NCI-H82 treated with DMSO at 0.1 percent for 48 hours (cell line): ENCODE measurements around the gene UGDH.
"Not testable (repeated sequence)": the region's sequence is repeated elsewhere in the genome, so short reads cannot be mapped to it uniquely, and the experiment has no call there.

Source experiments
- DNase-seq: peaks from one replicate; lab custom pipeline; 2025; ENCODE audit not compliant: unreplicated experiment; lab: John Stamatoyannopoulos, UW

UGDH gene

DNA sequence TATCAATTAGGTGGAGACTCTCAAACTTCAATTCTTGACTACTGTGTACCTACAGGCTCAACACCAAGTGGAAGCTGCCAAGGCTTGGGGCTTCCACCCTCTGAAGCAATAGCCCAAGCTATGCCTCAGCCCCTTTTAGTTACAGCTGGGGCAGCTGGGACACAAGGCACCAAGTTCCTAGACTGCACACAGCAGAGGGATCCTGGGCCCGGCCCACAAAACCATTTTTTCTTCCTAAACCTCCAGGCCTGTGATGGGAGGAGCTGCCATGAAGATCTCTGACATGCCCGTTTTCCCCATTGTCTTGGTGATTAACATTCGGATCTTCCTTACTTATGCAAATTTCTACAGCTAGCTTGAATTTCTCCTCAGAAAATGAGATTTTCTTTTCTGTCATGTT, 3.4 kb upstream of the UGDH start:
- DNase-seq = no peak

DNA sequence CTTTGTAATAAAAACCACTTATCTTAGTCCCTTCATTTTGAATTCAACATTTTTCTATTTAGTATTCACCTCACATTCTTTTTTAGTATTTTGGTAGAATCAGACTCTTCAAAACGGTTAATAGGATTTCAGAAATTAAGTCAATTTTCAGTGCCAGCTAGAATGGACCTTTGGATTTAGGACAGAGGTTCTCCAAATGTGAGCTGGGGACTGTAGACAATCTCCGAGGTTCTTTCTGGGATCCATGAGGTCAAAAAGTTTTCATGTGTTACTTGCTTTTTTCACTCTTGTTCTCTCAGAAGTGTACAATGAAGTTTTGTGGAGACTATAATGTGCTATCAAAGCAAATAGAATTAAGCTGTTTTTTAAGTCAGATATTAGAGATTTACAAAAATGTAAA, 2.3 kb upstream of the UGDH start:
- no peak for DNase-seq

DNA sequence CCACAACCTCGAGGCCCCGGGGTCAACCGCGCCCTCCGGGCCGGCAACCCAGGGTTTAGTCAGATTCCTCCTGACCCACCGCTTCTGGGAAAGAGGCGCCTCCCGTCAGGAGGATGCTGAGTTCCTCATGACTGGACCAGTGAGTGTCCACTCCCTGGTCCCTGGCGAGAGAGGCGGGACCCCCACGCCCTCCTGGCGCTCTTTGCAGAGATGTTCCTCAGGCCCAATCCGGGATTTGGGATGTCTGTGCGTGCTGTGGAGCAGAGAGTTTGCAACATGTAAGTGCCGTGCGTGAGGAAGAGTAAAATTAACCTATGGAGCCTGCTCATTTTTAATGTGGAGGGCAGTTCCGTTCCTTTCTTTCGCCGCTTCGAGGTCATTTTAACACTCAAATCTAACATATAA, 824 bp upstream of the UGDH start:
- no peak for DNase-seq

DNA sequence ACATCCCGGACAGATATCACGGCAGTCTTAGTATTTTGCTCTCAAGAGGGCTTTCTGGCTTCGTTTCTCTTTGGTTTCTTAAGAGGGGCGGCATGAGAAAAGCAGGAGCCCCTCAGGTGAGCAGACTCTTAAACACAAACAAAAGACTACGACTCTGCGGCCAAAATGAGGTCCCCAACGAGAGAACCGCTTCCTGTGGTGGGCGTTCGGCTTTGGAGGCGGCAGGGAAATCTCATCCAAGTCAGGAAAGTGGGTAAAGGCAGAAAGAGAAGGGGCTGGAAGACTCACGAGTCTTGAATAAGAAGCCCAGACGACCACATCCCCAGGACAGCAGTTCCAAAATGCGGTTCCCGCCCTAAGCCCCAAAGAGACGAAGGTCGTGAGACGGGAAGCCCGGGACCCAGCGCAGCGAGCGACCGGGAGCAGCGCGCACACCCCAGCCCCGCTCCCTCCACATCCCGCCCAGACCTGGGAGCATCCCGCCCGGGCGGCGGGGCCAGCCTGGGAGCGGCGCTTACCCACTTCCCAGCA, 409 bp downstream of the UGDH start:
- no peak for DNase-seq

DNA sequence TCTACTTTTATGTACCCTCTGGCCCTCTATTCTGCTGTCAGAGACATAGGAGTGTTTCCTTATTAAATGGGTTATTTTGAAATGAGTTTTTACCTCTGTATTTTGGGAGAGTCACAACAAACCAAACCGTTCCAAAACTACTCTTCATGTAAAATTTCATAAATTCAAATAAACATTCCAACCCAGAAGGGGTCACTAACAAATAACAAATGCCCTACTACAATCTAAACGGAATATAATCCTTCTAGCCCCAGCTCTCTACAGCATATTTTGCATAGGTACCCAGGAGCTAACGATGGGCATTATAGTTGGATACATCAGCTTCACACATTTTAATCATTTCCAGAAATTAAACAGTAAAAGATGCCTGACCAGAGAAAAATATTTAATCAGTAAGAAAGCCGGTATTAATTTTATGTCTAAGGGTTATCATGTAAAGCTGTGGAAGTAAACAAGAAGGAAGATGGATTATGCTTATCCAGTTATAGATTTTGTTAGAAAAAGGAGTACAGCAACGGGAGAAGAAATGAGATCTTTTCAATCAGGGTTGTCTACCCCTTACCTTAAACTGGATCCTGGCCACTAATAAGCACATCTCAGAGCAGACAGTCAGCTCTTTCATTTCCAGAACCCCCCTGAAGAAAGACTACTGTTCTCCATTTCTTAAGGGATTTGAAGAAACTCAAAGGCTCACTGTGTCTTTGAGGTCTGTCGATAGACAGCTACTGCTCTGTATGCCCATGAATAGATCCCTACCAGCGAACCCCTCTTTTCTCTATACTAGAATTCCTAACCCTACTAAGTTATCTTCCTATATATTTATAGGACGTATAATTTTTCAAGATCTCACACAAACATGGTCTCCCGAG, 1.2 kb downstream of the UGDH start:
- no peak for DNase-seq

DNA sequence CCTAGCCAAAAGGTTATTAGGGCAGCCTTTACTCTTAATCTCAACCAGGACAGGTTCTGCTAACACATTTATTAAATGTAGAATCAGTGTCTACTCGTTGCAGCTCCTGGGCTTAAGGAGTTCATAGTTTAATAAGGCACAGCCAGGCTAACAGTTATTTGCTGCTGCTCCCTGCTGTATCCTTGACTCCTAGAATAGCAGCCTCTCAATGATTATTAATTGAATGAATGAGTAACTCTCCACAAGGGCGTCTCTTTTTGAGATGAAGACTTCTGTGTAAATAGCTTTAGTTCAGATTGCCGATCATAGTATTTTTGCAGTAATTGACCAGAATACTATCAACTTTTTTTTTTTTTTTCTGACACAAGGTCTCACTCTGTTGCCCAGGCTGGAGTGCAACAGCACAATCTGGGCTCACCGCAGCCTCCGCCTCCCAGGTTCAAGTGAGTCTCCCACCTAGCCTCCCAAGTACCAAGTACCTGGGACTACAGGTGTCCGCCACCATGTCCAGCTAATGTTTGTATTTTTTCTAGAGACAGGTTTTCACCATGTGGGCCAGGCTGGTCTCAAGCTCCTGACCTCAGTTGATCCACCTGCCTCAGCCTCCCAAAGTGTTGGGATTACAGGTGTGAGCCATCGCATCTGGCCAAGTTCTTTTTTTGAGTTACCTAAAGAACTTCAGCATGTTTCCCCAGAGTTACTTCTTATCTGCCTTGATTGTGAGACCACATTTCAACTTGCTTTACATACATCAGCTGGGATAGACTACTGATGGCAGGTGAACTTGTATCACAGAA, 2.9 kb downstream of the UGDH start:
- no peak for DNase-seq

DNA sequence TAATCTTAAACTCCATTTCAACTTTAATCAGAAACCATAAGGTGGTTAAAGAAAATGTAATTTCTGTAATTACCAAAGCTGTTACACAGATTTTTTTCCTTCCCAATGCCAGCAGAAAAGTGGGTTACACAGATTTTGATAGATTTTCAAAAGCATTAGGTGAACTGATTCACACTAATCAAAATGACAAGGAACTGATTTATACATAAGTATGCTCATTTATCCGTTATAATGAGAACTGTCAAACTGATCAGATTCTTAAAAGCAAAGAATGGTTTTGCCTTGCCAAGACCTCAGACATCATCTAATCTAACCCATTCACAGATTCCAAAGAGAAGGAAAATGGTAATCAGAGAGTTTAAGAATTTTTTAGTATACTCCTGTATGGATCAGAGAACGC, 5.2 kb downstream of the UGDH start:
- DNase-seq = no peak

DNA sequence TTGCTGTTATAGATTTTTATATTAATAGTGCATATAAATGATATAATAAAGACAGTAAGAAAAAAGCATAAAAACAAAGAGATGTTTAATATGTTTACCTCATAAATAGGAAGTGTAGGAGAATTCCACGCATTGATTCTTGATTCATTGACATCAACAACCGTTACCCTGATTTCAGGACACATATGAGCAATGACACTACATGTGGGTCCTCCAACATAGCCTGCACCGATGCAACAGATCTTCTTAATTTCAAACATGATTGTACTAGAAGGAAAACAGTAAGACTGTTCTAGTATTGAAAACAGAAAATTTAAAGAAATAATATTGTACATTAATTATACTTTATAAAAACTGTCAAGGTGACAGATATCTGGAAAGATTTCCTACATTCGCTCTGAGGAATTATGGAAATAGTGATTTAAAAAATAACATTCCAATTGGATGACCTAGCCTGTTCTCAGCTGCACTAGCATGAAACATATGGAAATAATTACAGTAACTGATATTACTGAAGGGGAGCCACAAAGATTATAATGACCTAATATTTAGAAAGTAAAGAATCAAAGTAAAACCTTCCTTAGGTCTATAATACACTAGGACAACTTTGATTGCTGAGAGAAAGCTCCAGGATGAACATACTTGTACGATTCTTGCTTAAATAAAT, 5.9 kb downstream of the UGDH start:
- no peak for DNase-seq

DNA sequence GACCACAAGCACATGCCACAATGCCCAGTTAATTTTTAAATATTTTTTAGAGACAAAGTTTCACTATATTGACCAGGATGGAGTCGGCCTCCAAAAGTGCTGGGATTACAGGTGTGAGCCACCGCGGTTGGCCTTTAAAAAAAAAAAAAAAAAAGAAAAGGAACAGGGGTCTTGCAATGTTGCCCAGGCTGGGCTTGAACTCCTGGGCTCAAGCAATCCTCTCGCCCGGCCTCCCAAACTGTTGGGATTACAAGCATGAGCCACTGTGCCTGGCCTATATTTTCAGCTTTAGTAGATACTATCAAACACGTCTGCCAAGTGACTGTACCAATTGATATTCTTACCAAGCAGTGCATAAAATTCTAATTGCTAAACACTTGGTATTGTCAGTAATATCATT, 8.8 kb downstream of the UGDH start:
- no peak for DNase-seq

DNA sequence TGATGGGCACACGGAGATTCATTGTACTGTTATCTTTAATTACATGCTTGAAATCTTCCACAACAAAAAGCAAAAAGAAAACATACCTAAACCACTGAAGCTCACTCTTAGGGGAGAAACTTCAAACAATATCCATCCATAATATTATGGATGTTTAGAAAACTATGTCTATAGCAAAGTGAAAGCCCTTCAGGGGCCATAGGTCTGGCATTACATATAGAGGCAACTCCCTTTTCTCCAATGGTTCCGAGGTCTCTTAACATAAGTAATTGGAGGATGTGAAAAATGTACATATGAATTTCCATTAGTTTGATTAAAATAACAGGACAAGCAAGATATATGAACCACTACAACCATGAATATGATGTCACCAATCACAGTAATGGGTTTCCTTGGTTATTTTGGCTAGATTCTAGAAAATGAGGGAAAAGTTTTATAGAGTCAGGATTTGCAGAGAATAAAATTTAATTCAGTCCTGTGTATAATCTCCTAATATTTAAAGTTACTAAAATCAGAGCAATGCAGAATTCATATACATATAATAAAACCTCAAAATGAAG, 10.8 kb downstream of the UGDH start:
- DNase-seq = no peak

DNA sequence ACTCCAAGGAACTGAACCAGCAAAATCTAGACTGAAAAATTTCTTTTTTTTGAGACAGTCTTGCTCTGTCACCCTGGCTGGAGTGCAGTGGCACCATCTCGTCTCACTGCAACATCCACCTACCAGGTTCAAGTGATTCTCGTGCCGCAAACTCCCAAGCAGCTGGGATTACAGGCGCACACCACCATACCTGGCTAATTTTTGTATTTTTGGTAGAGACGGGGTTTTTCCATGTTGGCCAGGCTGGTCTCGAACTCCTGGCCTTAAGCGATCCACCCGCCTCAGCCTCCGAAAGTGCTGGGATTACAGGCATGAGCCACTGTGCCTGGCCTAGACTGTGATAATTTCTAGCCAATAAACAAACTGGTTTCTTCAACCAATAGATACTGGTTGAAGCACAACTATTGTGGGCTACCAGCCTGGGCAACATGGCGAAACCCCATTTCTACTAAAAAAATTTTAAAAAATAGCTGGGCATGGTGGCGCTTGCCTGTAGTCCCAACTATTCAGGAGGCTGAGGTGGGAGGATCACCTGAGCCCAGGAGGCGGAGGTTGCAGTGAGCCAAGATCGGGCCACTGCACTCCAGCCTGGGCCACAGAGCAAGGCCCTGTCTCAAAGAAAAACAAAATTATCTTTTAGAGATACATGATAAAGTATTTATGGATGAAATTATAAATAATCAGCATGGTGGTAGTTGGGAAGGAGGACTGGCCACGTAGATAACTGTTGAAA, 11.4 kb downstream of the UGDH start:
- DNase-seq = not testable (repeated sequence)

DNA sequence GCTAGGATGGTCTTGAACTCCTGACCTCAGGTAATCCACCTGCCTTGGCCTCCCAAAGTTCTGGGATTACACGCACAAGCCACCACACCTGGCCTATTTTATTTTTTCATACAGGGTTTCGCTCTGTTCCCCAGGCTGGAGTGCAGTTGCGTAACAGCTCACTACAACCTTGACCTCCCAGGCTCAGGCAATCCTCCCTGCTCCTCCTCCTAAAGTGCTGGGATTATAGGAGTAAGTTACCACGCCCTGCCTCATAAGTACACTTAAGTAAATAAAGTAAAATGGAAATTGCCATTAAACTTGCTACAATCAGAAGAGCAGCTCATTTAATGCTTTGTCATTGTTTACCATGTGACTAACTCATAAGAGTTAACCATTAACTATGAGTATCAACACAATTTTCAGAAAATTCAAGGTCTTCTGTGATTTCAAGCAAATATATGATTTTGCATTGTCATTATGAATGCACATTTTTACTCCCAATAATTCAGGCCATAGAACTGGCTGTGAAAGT, 12.3 kb downstream of the UGDH start:
- no peak for DNase-seq

DNA sequence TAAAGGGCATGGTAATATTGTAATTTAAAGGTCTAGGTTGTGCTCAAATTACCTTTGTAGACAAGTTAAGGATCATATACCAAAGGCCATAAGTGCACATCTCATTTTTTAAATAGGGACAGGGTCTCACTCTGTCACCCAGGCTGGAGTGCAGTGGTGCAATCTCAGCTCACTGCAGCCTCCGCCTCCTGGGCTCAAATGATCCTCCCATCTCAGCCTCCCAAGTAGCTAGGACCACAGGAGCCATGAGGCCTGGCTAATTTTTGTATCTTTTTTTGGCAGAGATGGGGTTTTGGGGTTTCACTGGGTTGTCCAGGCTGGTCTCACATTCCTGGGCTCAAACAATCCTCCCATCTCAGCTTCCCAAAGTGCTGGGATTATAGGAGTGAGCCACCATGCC, 13.0 kb downstream of the UGDH start:
- not testable (repeated sequence) for DNase-seq

DNA sequence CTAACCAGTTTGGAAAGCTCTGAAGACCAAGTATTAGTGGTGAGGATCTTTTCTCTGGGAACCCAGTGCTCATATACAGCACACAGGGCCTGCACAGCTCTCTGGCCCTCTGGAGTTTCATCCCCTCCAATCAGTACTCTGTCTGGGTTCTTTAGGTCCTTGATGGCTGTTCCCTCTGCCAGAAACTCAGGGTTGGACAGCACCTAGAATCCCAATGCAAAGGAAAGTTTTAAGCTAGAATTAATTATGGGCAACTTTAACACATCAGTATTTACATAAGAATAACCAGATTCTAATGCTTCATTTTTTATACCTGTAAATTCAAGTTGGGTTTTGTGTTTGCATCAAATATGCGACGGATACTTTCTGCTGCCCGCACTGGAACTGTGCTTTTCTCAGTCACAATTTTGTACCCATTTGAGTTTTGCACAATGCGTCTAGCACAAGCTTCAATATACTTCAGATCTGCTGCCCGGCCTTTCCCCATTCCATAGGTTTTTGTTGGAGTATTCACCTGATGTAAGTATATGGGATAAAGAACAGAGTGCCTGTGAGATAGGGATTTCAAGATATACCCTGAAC, 16.8 kb downstream of the UGDH start:
- no peak for DNase-seq

DNA sequence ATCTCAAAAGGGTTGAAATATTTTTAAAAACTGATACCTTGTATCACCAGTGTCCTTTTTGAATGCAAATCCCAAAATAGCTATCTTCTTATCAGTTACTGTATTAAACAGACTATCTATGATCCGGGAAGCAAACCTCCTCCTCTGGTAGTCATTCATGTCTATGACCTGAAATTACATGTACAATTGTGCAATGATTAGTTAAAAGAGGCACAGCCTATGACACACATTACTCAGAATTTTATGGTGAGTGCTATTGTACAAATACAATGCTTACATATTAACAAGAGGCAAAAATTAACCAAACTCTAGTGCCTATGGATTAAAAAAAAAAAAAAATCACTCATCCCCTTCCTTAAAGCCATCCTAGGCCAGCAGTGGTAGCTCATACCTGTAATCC, 21.7 kb downstream of the UGDH start:
- no peak for DNase-seq

DNA sequence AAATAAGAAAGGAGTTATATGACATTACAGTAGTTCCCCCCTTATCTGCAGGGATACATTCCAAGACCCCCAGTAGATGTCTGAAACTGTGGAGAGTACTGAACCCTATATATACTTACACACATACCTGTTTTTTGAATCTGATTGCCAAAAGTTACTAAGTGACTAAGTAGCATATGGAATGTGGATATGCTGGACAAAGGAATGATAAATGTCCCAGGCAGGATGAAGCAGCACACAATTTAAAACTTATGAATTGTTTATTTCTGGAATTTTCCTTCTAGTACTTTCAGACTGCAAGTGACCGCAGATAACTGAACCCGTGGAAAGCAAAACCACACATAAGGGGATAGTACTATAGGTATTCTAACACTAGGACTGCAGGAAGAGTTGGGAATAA, 22.7 kb downstream of the UGDH start:
- no peak for DNase-seq

DNA sequence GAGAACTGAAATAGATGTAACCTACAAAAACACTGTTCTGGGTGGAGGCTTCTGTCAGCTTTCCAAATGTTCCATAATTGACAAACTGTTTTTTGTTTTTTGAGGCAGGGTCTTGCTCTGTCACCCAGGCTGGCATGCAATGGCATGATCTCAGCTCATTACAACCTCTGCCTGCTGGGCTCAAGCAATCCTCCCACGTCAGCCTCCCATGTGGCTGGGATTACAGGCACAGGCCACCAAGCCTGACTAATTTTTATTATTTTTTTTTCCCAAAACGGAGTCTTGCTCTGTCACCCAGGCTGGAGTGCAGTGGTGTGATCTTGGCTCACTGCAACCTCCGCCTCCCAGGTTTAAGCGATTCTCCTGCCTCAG, 24.6 kb downstream of the UGDH start:
- DNase-seq = not testable (repeated sequence)

DNA sequence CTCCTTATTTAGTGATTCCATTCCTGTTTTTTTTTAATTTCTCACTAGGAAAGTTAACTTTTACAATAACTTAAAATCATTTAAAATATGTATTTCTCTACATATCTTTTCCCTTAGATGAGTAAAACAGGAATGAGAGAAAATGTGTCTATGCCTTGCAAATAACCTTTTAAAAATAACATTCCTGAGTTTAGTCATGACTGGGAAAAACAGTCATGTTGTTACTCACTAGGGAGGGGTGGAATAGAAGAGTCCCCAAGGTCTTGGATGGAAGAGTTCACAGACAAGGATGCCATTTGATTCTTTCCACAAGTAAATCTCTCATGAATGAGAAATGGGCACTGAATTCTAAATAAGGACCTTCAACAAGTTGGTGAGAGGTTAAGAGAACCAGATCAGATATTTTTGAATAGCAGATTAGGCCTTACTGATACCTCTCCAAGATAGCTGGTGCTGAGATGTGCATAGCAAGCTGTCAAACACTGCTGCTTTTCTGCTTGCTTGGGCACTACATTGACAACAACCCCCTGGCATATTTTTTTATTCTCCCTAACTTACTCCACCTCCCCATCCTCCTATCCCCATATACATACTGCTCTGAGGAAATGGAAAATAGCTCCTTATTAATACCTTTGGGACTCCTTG, 25.1 kb downstream of the UGDH start:
- DNase-seq = no peak

DNA sequence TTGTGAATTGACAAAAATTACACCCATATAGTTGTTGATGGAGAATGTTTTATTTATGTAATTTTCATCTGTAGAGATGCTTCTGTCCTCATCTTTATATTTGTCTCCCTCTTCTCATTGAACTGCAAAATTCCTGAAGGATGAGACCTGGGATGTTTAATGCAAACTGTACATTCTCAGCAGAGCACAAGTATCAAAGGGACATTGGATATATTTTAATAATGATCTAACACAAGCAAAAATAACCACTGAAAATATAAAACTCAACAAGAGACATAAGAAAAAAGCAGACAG, 28.6 kb downstream of the UGDH start:
- DNase-seq = no peak
